ENCODE results near the gene DMTF1. TPM values are rescaled to one million over a fixed set of nuclear protein-coding genes. Genes with fewer than 3 reads are reported as not detected.

DMTF1 gene
- total RNA-seq, 1 donor from 2014 or later = 81.7 TPM

DNA sequence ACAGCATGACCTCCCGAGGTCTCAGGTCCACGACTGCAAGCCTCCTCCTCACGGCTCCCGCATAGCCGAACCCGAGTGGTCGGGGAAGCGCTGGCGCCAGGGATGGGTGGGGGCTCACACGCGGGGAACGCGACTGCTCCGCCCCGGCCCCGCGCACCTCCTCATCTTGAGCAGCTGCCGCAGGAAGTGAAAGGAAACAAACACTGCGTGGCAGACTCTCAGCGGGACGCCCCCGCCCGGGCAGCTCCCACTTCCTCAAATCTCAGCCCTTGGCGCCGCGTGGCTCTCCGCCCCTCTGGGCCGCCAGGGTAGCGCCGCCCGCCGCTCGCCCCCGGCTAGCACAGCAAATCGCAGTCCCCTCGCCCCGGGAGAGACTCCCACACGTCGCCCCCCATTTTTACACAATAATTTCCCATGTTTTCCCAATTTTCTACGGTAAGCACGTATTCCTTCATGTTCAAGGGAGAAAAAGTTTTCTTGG, 67.3 kb downstream of the DMTF1 start, which contains the start of gene TMEM243:
Gene TMEM243 (minus strand): TSS at position 188 of the 481 bp plus-strand sequence. CDS start 229 bp downstream, outside the sequence.
- H3K4me1 ChIP-seq = peaks cover 38% of the 10 kb centered on the region
- no peaks in the 10 kb centered on the region for H3K27me3 ChIP-seq (ENCODE audit: low read depth)
- TF ChIP-seq, protein P1, sequence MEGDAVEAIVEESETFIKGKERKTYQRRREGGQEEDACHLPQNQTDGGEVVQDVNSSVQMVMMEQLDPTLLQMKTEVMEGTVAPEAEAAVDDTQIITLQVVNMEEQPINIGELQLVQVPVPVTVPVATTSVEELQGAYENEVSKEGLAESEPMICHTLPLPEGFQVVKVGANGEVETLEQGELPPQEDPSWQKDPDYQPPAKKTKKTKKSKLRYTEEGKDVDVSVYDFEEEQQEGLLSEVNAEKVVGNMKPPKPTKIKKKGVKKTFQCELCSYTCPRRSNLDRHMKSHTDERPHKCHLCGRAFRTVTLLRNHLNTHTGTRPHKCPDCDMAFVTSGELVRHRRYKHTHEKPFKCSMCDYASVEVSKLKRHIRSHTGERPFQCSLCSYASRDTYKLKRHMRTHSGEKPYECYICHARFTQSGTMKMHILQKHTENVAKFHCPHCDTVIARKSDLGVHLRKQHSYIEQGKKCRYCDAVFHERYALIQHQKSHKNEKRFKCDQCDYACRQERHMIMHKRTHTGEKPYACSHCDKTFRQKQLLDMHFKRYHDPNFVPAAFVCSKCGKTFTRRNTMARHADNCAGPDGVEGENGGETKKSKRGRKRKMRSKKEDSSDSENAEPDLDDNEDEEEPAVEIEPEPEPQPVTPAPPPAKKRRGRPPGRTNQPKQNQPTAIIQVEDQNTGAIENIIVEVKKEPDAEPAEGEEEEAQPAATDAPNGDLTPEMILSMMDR (IDR thresholded peaks at IDR 0.05) = peak; percentile 34
- H3K4me3 ChIP-seq = peak within 1 kb of the TSS; percentile 92
- peaks cover 4% of the 10 kb centered on the region for H3K36me3 ChIP-seq
- ATAC-seq (peak; percentile 85 to 90), DNase-seq (peak; percentile 93)
- intact Hi-C loops (cut with DNase I) = no loop called here
- peak within 1 kb of the TSS; percentile 93 for H3K27ac ChIP-seq
- H3K9me3 ChIP-seq = no peaks in the 10 kb centered on the region

DNA sequence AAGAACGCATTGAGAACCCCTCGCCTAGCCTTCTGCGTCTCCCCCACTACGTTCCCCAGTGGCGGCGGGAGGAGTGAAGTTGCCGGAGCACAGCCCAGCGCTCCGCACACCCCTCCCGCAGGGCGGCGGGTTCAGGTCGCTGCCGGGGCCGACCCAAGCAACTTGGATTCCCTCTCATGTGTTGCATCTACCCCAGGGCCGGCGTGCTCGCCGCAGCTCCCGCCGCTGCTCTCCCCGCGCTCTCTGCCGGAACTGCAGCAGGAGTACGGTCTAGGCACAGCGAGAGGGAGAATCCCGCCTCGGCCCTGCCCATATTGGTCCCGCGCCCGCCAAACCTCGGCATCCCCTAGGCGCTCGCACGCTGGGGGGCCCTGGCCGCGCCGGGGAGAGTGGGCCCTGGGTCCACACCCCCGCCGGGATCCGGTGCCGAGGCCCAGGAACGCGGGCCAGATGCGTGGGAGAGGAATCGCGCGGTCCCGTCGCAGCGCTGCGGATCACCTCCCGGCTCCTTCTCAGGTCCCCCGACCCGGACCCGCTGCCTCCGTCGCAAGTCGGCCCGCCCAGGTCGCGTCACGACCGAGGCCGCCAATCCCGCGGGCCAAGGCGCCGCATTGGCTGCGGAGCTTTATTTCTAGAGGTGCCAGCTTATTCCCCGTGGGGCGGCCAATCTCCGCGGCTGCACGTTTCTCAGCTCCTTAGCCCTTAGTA, 67.9 kb downstream of the DMTF1 start:
- DNase-seq = peak; percentile 91
- intact Hi-C loops (cut with DNase I) = no loop called here
- peak; percentile 83 to 89 for ATAC-seq

DNA sequence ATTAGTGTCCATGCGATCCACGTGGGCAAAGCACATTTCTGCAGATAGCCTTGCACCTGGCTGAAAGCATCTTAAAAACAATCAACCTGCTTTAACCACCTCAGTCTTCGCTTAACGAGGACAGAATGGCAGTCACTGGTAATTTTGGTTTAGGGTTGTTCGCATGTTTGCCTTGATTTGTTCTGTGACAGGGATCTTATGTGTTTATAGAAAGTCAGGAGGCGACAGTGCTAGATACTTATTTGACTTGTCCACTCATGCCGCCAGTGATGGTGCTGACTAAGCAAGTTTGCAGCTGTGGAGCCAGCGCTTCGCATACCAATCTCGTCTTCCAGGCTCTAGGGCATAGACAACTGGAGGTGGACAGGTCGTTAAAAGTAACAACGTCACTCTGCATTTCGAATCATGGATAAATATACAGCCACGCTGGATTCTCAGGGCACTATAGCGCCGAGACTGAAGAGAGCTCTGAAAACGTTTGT, 68.5 kb downstream of the DMTF1 start:
- DNase-seq = no peak
- H3K4me3 ChIP-seq = peak overlapping the region; percentile 92
- no peaks in the 10 kb centered on the region for H3K27me3 ChIP-seq (ENCODE audit: low read depth)
- ATAC-seq = no peak
- no peaks in the 10 kb centered on the region for H3K36me3 ChIP-seq
- TF ChIP-seq, protein P1 (IDR thresholded peaks at IDR 0.05) = no peak
- intact Hi-C loops (cut with DNase I) = no loop called here
- H3K4me1 ChIP-seq = peaks cover 32% of the 10 kb centered on the region
- H3K9me3 ChIP-seq = no peaks in the 10 kb centered on the region
- peak overlapping the region; percentile 93 for H3K27ac ChIP-seq

More for the DNA sequence above, 67.9 kb downstream of the DMTF1 start:
- Histone ChIP-seq H3K27ac (peak overlapping the region; percentile 93), H3K27me3 (ENCODE audit: low read depth) (no peaks in the 10 kb centered on the region), H3K4me3 (peak overlapping the region; percentile 92), H3K9me3 (no peaks in the 10 kb centered on the region), H3K4me1 (peaks cover 32% of the 10 kb centered on the region), H3K36me3 (no peaks in the 10 kb centered on the region)
- TF ChIP-seq, protein P1 (IDR thresholded peaks at IDR 0.05) = no peak

DNA sequence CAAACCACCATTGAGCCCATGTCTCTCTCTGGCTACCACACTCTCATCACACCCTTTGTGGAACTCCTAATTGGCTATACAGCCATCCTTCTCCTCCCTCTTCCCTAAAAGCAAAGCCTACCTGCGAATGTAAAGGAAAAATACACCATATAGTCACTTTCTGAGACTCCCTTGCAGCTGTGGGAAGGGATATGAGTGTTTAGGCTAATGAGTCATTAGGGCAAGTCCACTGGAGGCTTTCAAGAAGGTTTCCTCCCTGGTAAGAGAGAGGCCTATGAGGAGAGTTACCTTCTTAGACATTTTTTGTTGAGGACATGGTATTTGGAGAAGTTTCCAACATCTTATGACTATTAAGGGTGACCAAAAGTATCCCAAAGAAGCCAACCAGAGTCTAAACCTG, 71.4 kb downstream of the DMTF1 start:
- Histone ChIP-seq H3K4me1 (peaks cover 9% of the 10 kb centered on the region), H3K4me3 (no peak overlapping the region), H3K27ac (no peak overlapping the region), H3K27me3 (ENCODE audit: low read depth) (no peaks in the 10 kb centered on the region), H3K36me3 (no peaks in the 10 kb centered on the region), H3K9me3 (no peaks in the 10 kb centered on the region)
- DNase-seq (no peak), ATAC-seq (no peak)
- TF ChIP-seq, protein P1 (IDR thresholded peaks at IDR 0.05) = no peak
- intact Hi-C loops (cut with DNase I) = no loop called here

DNA sequence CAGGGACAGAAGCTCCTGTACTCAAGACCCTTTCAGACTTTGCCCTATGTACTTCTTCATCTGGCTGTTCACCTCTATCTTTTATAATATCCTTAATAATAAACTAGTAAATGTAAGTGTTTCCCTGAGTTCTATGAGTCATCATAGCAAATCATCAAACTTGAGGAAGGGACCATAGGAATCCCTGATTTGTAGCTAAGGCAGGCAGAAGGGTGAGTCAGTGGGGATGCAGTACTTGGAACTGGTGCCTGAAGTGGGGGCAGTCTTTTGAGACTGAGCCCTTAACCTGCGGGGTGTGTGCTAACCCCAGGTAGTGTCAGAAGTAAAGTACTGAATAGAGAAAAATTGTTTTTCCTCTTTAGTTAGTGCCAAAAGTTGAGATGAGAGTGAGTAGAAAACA, 73.4 kb downstream of the DMTF1 start:
- H3K4me3 ChIP-seq = no peak overlapping the region
- no peaks in the 10 kb centered on the region for H3K27me3 ChIP-seq (ENCODE audit: low read depth)
- TF ChIP-seq, protein P1 (IDR thresholded peaks at IDR 0.05) = no peak
- H3K4me1 ChIP-seq = peaks cover 6% of the 10 kb centered on the region
- peak in 1 of 2 donors; percentile 60 for ATAC-seq
- intact Hi-C loops (cut with DNase I) = no loop called here
- DNase-seq = no peak
- no peak overlapping the region for H3K27ac ChIP-seq
- H3K9me3 ChIP-seq = no peaks in the 10 kb centered on the region
- no peaks in the 10 kb centered on the region for H3K36me3 ChIP-seq

Measured in lower lobe of right lung (tissue), 2 donors.